ENCODE data around the gene MPRIP.
"Not testable (repeated sequence)": the region's sequence is repeated elsewhere in the genome, so short reads cannot be mapped to it uniquely, and the experiment has no call there.

Gene MPRIP

GRCh38 chr17:17042384-17042736 lies at the start of gene MPRIP:
TSS of gene MPRIP (plus strand) at chr17:17042457. CDS start at chr17:17042849, 392 bp downstream.
- H3K4me3 ChIP-seq (replicated peaks in 1 of 2; ENCODE audit: low read depth in 2 of 2, low read length in 2 of 2): peak within 1 kb of the TSS; percentile 70 to 72
- no peak for DNase-seq (ENCODE audit: low read depth in 2 of 2)
- TF ChIP-seq CTCF (IDR thresholded peaks at IDR 0.05; ENCODE audit: low read depth, low read length): no peak

- no peak overlapping the region for H3K4me3 ChIP-seq (replicated peaks in 1 of 2; ENCODE audit: low read depth in 2 of 2, low read length in 2 of 2)
- no peak for TF ChIP-seq CTCF (IDR thresholded peaks at IDR 0.05; ENCODE audit: low read depth, low read length)
- DNase-seq (ENCODE audit: low read depth in 2 of 2): peak in 1 of 2 donors; percentile 12
Observed at GRCh38 chr17:16994631-16995030, 47.6 kb upstream of the MPRIP start.

- TF ChIP-seq CTCF (IDR thresholded peaks at IDR 0.05; ENCODE audit: low read depth, low read length): no peak
- no peak overlapping the region for H3K4me3 ChIP-seq (replicated peaks in 1 of 2; ENCODE audit: low read depth in 2 of 2, low read length in 2 of 2)
- DNase-seq (ENCODE audit: low read depth in 2 of 2): no peak
Observed at GRCh38 chr17:16995930-16996329, 46.3 kb upstream of the MPRIP start.

GRCh38 chr17:16996726-16997125 lies 45.5 kb upstream of the MPRIP start:
- H3K4me3 ChIP-seq (replicated peaks in 1 of 2; ENCODE audit: low read depth in 2 of 2, low read length in 2 of 2); DNase-seq (ENCODE audit: low read depth in 2 of 2): not testable (repeated sequence)

- TF ChIP-seq CTCF (IDR thresholded peaks at IDR 0.05; ENCODE audit: low read depth, low read length): no peak
- no peak for DNase-seq (ENCODE audit: low read depth in 2 of 2)
- H3K4me3 ChIP-seq (replicated peaks in 1 of 2; ENCODE audit: low read depth in 2 of 2, low read length in 2 of 2): no peak overlapping the region
Observed at GRCh38 chr17:16997514-16998429, 44.5 kb upstream of the MPRIP start.

GRCh38 chr17:16999931-17000625 lies 42.2 kb upstream of the MPRIP start:
- H3K4me3 ChIP-seq (replicated peaks in 1 of 2; ENCODE audit: low read depth in 2 of 2, low read length in 2 of 2): no peak overlapping the region
- no peak for DNase-seq (ENCODE audit: low read depth in 2 of 2)
- TF ChIP-seq CTCF (IDR thresholded peaks at IDR 0.05; ENCODE audit: low read depth, low read length): no peak

GRCh38 chr17:17001076-17001777 lies 41.0 kb upstream of the MPRIP start:
- TF ChIP-seq CTCF (IDR thresholded peaks at IDR 0.05; ENCODE audit: low read depth, low read length): no peak
- no peak for DNase-seq (ENCODE audit: low read depth in 2 of 2)
- H3K4me3 ChIP-seq (replicated peaks in 1 of 2; ENCODE audit: low read depth in 2 of 2, low read length in 2 of 2): no peak overlapping the region

All from cardiac fibroblast (primary cell).